Measurements from ENCODE around the gene DEFB119. TPM values are rescaled to one million over a fixed set of nuclear protein-coding genes. Genes with fewer than 3 reads are reported as not detected.

Gene DEFB119
- total and polyA plus RNA-seq, 2 of the 13 experiments (the other 11 are each of a cell fraction or from before 2014, with no cell fraction given) = not detected

- FAIRE-seq (no peak), ATAC-seq (no peak), DNase-seq (ENCODE audit: low spot score) (no peak)
- Histone ChIP-seq H3K4me2 (ENCODE audit: low read depth, low read length) (no peak overlapping the region), H3K27ac (ENCODE audit: extremely low read length, insufficient read depth, low read length) (no peak overlapping the region), H4K20me1 (ENCODE audit: insufficient read depth, low read length) (no peaks in the 10 kb centered on the region), H3K4me3 (replicated peaks in 1 of 3; ENCODE audit: insufficient read depth in 1 of 3, low read depth in 2 of 3, low read length in 3 of 3) (no peak overlapping the region), H3K27me3 (ENCODE audit: control insufficient read depth in 1 of 2, insufficient read depth in 2 of 2, low read length in 2 of 2) (peaks cover 0 to 8% of the 10 kb centered on the region in 2 experiments; a peak in 2 of 5 replicates), H3K4me1 (ENCODE audit: insufficient read depth, low read length) (no peaks in the 10 kb centered on the region), H3K9ac (ENCODE audit: insufficient read depth, low read depth, low read length) (no peak overlapping the region), H3K9me3 (ENCODE audit: low read length) (no peaks in the 10 kb centered on the region), H2AFZ (ENCODE audit: low read length) (no peak overlapping the region), H3K79me2 (ENCODE audit: insufficient read depth, low read length) (no peaks in the 10 kb centered on the region), H3K36me3 (replicated peaks in 1 of 2; ENCODE audit: control insufficient read depth in 1 of 2, insufficient read depth in 2 of 2, low read length in 2 of 2) (no peaks in the 10 kb centered on the region)
- ChIA-PET CTCF (ENCODE audit: low intra/inter-chr PET ratio, low total read pairs) (no interaction called here), POLR2A (no interaction called here)
- in situ Hi-C loops (cut with HindIII; ENCODE audit: extremely low pct_ligation_motif_present, low pct_unique_long_range_greater_than_20kb) = no loop called here
- TF ChIP-seq SETDB1 (CRISPR knock-in tag; IDR thresholded peaks at IDR 0.05; ENCODE audit: borderline replicate concordance) = no peak
- TF ChIP-seq SNAPC2 (CRISPR knock-in tag; IDR thresholded peaks at IDR 0.05) = no peak
- peak; percentile 70 for TF ChIP-seq HNRNPK (IDR thresholded peaks at IDR 0.05; ENCODE audit: low read depth, low read length, poor library complexity, severe bottlenecking)
- no peak for TF ChIP-seq FOXK1 (CRISPR knock-in tag; IDR thresholded peaks at IDR 0.05; ENCODE audit: borderline replicate concordance, low read depth)
- no peak for TF ChIP-seq ZBTB3 (CRISPR knock-in tag; IDR thresholded peaks at IDR 0.05; ENCODE audit: borderline replicate concordance, low read depth)
- intact Hi-C loops (cut with micrococcal nuclease; ENCODE audit: unreplicated experiment) = no loop called here
- no TSS peak for BruUV-seq (replicated peaks)
These were observed 35.4 kb upstream of the DEFB119 start for GRCh38 chr20:31425797-31426196.

- CTCF ChIA-PET (ENCODE audit: low intra/inter-chr PET ratio, low total read pairs) = no interaction called here
- POLR2A ChIA-PET = no interaction called here
- no peaks in the 10 kb centered on the region for H3K4me1 ChIP-seq (ENCODE audit: insufficient read depth, low read length)
- H3K9me3 ChIP-seq (ENCODE audit: low read length) = no peaks in the 10 kb centered on the region
- TF ChIP-seq ZNF7 (CRISPR knock-in tag; IDR thresholded peaks at IDR 0.05) = no peak
- 0 out of 2 replicates have a peak, but pooled peaks have one; percentile 13 for TF ChIP-seq RFX1 (IDR thresholded peaks at IDR 0.05)
- TF ChIP-seq TCF7 (IDR thresholded peaks at IDR 0.05; ENCODE audit: low read depth) = no peak
- TF ChIP-seq ZSCAN29 (CRISPR knock-in tag; conservative IDR thresholded peaks at IDR 0.05) = no peak
- TF ChIP-seq ZBTB8A (CRISPR knock-in tag; IDR thresholded peaks at IDR 0.05; ENCODE audit: borderline replicate concordance, low read depth) = no peak
- H3K4me2 ChIP-seq (ENCODE audit: low read depth, low read length) = no peak overlapping the region
- no peak overlapping the region for H2AFZ ChIP-seq (ENCODE audit: low read length)
- H3K9ac ChIP-seq (ENCODE audit: insufficient read depth, low read depth, low read length) = no peak overlapping the region
- BruUV-seq (replicated peaks) = no TSS peak
- in situ Hi-C loops (cut with HindIII; ENCODE audit: extremely low pct_ligation_motif_present, low pct_unique_long_range_greater_than_20kb) = no loop called here
- FAIRE-seq = no peak
- peaks cover 0 to 4% of the 10 kb centered on the region in 2 experiments; a peak in 2 of 5 replicates for H3K27me3 ChIP-seq (ENCODE audit: control insufficient read depth in 1 of 2, insufficient read depth in 2 of 2, low read length in 2 of 2)
- H3K79me2 ChIP-seq (ENCODE audit: insufficient read depth, low read length) = no peaks in the 10 kb centered on the region
- no peaks in the 10 kb centered on the region for H3K36me3 ChIP-seq (replicated peaks in 1 of 2; ENCODE audit: control insufficient read depth in 1 of 2, insufficient read depth in 2 of 2, low read length in 2 of 2)
- no peak overlapping the region for H3K4me3 ChIP-seq (replicated peaks in 1 of 3; ENCODE audit: insufficient read depth in 1 of 3, low read depth in 2 of 3, low read length in 3 of 3)
- intact Hi-C loops (cut with micrococcal nuclease; ENCODE audit: unreplicated experiment) = no loop called here
- no peaks in the 10 kb centered on the region for H4K20me1 ChIP-seq (ENCODE audit: insufficient read depth, low read length)
- 36% methylated on average over 7 of the region's 7 CpGs for WGBS (ENCODE audit: low lambda C conversion rate)
- no peak for DNase-seq (ENCODE audit: low spot score)
- ATAC-seq = no peak
- H3K27ac ChIP-seq (ENCODE audit: extremely low read length, insufficient read depth, low read length) = no peak overlapping the region
These were observed 27.9 kb upstream of the DEFB119 start for GRCh38 chr20:31418307-31418706.

Measured in HepG2 (cell line).